HTR-8/SVneo (cell line): ENCODE measurements around the gene TBC1D7.
"Not testable (repeated sequence)": the region's sequence is repeated elsewhere in the genome, so short reads cannot be mapped to it uniquely, and the experiment has no call there.

ENCODE experiments used
- DNase-seq: peaks from one replicate; pipeline ENCODE4 v3.0.0; 2011; ENCODE audit warnings: low spot score, mixed read lengths; ENCODE audit not compliant: insufficient read length
- FAIRE-seq: peaks from 2 replicates; lab custom pipeline; 2011; peaks lifted over from hg19 to GRCh38; lab: Jason Lieb, UNC

The TBC1D7 gene

DNA sequence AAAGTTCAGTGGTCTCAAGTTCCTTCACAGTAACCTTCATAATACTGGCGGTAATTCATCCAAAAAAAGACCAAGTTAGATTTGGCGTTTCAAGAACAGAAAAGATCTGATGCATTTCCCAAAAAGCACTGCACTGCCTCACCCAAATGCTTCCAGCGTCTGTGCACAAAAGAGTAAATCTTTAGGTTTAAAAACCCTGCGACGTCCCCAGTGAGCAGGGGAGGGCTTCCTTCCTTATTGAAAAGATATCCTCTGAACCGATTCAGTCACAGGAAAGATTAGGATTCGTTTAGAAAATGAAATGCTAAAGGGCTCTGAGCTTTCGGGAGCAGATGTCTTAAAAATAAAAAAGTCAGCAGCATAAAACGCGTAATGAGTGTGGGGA is 654 bp downstream of the TBC1D7 start:
- no peak for DNase-seq

DNA sequence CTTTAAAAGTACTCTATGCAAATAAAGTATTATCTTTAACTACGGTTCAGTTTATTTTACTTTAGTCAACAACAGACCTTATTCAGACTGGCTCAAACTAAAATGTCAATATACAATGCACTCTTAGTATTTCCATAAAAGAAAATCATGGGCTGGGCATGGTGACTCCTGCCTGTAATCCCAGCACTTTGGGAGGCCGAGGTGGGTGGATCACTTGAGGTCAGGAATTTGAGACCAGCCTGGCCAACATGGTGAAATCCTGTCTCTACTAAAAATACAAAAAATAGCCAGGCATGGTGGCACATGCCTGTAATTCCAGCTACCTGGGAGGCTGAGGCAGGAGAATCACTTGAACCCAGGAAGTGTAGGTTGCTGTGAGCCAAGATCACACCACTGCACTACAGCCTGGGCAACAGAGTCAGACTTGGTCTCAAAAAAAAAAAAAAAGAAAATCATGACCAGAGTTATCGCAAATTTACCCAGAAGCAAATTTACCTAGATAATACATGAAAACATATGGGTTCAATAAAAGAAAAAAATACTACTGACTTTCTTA is 2.2 kb downstream of the TBC1D7 start:
- not testable (repeated sequence) for FAIRE-seq, DNase-seq

More for the DNA sequence above, 654 bp downstream of the TBC1D7 start:
- no peak for FAIRE-seq

DNA sequence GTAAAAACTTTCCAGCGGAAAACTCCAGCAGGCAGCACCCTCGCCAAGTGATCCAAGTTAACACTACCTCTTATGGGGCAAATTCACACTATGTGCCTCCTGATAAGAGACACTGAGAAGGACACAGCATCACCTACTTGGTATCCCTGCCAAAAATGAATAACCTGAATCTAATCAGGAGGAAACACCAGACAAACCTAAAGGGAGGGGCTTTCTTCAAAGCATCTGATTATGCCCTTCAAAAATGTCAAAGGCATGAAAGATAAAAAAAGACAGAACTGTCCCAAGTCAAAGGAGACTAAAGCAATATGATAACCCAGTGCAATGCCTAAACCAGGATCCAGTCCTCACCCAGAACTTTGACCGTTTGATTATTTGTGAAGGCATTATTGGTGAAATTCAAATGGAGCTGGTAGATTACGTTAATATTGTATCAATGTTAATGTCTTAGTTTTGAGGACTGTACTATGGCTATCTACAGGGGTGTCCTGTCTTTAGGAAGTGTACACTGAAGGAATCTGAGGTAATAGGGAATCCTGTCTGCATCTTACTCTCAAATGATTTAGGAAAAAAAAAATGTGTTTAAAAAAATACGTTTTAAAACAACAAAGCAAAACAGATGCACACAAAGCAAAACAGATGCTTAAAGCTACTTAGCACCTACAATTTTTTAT is 8.3 kb downstream of the TBC1D7 start:
- DNase-seq (no peak), FAIRE-seq (no peak)

DNA sequence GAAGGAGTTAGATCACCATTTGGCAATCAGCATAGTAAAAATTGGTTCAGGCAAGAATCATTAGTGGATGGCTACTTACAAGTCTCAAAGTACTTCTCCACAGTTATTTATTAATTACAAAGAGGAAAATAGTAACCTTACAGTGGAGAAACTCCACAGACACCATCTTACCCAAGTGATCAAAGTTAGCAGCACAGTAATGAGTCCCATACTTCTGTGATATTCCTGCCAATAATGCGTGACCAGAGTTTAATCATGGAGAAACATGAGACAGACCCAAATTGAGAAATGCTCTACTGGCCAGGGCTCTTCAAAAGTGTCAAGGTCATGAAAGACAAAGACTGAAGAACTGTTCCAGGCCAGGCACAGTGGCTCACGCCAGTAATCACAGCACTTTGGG is 9.5 kb downstream of the TBC1D7 start:
- FAIRE-seq, result no peak
- DNase-seq, result no peak

DNA sequence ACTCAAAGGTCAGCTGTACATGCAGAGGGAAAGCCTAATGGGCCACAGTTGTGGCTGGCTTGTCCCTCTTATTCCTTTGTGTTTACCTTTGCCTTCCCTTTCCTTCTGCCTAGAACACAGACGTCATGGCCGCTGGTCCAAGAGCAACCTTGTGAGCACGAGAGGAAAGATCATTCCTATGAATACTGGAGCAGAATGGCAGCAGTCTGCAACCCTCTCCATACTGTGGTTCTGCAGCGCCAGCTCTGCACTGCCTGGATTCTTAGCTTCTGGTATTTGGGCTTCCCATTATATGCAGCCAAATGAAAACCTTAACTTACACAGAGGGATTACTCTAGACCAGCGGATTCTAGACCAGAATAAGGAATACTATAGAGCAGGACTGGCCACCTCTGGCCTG is 12.4 kb downstream of the TBC1D7 start:
- DNase-seq, result no peak
- no peak for FAIRE-seq

DNA sequence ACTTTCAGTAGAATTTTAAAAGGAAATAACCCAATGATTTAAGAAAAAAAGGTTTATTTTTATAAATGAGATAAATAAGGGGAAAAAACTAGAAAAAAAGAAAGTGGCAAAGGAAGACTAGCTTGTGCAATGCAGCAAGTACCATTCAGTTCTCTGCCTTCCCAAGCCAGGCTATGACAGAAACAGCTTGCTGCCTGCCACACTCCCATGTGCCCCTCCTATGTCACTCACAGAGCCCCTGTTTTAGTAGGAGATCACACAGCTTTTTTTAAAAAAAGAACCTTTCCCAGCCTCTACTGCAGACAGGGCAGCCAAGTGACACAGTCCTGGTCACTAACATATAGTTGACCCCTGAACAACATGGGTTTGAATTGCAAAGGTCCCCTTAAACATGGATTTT is 13.5 kb downstream of the TBC1D7 start:
- DNase-seq (no peak), FAIRE-seq (no peak)

DNA sequence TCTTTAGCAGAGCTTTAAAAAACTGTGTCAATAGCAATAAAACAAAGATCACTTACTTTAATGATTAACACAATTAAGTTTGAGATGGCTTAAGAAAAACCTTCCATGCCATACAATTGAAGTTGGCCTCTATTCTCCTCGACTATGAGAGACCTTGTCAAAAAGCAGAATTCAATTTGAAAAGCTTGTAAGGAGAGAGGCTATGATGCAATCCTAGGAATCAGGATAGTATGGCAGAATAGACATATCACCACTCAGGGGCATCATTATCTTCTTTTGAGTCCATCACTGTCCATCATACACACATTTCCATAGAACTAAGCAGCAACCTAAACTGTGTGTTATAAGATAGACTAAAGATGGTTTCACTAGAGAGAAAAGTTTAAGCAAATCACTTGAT is 17.2 kb downstream of the TBC1D7 start:
- DNase-seq, result no peak
- FAIRE-seq, result no peak

DNA sequence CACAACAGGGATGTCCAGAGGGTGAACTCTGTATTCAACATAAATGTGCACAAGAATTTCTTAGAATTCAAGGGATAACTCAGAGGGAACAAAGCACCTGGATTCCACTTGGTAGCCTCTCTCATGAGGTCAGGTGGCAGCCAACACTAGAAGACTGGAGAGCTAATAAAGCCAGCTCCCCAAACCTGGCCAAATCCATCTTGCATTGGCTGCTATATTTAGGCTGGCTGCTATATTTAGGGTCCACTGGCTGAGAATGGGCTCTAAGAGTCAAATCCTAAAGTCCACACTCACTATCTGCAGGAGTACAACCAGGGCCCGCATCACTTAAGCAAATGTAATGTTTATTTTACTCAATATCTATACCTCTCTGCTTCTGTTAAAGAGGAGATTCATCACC is 20.0 kb downstream of the TBC1D7 start:
- FAIRE-seq, result no peak
- no peak for DNase-seq

DNA sequence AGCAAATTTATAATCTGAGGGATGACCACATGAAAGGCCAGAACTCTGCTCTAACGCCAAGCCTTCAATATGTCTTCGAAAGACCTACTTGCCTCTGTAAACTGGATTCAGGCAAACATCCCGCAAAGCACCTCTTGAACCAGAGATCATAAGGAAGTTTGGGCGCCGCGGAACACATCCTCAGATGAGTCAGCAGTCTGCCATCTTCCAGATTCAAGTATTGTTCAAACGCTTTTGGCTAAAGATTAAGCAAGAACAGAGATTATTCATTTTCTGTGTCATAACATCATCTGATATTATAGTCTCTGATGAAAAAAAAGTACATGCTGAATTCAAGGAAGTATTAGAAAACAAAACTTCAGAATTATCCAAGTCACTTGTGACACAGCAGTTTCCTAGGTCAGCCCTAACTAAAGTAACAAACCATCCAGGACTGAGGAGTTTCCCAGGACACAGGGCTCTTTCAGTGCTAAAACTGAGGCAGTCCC is 20.8 kb downstream of the TBC1D7 start:
- FAIRE-seq, result no peak

DNA sequence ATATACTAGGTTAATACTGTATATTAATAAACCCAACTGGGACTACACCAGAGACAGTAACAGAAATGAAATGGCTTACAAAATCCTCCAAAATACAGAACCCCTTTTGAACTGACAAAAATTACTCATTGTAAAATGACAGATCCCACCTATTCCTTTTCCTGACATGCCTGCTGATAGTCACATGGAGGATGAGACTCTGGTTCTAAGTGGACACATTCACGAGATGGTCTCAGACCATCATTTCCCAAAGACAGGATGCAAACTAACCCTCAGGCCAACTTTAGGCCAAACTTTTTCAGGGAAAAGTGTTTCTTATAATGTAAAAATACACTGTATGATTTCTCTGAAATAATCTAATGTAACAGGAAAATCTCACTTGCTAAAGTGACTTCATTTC is 22.5 kb downstream of the TBC1D7 start:
- no peak for DNase-seq
- no peak for FAIRE-seq

More for the DNA sequence above, 20.8 kb downstream of the TBC1D7 start:
- no peak for DNase-seq

DNA sequence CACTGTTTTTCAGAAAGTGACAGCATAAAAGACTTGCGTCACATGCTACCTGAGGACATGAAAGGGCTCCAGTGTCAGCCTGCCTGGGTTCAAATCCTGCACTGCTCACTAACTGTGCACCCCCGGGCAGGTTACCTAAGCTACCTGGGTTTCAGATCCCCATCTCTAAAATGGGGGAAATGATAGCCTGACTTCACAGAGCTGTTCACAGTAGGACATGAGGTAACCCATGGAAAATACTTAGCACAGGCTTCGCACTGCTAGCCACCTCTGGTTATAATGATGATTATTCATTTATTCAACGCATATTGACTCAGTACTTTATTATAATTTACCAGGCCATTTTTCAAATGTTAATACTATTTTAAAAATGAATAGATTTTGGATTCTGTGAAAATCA is 23.0 kb downstream of the TBC1D7 start:
- DNase-seq (no peak), FAIRE-seq (no peak)

DNA sequence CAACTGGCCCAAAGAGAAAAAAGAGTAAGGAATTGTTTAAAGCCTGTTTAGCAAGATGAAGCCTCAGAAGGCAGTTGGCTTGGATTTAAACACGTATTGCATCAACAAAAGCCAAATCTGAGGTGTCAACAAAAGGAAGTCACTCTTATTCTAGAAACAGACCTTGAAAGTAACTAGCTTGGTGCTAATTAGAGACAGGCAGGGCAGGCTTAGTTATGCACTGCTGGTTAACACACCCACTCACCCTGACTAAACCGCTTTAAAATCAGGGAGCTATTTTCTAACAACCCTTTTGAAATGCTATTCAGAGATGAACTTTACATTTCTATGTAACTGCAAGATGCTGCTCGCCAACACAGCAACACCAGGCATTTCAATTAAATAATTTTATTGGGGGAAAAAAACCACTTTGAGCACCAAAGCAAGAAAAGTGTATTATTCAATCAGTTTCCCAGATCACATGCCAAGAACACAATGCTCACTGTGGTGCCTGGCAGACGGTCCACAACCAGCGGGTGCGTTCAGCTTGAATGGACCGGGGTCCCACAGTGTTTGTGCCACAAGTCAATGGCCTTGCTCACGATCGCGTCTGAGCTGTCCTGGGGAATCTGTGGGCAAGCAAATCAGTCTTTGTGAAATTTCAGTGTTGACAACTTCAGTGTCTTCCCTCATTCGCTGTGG is 23.6 kb downstream of the TBC1D7 start:
- DNase-seq (no peak), FAIRE-seq (no peak)

DNA sequence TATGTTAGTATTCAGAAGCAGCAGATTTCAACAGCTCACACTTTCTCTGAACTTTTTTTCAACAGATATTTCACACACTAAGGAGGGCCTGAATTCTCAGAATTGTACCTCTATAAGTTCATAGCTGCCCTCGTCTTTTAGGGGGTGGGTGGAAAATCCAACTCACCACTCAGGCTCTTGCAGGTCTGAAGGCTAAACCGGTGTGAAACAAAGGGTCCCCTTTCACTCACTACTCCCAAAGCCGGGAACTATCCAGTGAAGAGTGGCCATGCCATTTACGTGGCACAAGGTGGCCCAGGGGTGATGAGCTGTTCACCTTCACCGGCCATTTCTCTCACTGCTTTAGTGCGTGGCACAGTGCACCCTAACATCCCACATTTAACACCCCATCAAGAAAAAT is 24.2 kb downstream of the TBC1D7 start:
- DNase-seq (no peak), FAIRE-seq (no peak)

DNA sequence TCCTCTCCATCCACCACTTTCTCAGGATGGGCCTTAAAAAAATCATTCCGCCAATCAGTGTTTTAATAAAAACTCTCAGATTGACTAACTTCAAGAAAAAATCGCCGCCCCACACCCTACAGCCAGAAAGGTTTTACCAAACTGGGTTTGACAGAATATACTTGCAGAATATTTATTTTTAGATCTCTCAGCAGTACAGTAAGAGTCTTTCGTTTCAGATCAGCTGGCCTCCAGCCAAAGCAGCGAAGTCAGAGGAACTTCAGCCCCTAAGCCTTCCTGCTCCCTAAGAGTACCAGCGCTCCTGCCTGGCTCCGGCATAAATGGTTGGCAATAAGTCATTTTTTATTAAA is 24.7 kb downstream of the TBC1D7 start:
- no peak for FAIRE-seq
- DNase-seq, result no peak

DNA sequence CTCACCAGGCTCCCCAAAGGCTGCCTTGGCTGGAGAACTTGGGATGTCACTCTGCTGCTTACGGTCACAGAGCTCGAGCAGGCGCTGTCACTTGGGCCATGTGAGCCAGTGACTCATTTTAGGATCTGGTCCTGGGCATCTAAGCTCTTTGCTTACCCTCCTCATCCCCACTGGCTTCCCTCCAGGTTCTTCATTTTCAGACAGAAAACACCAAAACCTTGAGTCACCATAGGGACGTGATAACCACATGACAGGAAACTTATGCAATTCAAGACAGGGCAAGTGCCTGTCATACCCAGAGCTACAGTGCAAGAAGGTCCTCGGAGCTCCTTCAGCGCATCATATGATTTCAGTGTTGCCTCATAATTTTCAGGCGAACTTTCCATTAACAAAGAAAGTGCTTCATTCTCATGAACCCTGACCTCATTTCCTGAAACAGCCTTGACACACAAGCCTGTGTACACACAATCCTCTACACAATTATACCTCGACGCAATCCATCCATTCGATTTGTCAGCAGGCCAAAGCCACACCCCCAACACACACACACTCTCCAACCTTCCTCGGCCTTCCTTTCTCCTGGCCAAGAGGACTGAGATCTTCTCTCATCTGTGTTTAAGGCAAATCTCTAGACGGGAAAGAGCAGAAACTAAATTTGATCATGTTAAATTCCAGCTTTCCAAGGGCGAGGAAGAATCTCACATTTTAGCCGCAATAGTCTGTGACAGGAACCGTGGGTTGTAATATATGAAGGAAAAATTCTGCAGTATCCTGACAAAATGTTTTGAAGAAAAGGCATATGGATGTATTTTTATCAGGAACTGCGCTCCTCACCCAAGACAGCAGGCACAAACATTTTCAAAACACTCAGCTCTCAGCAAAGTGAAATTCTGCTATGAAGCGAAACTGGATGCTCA is 25.3 kb downstream of the TBC1D7 start:
- DNase-seq (peak; percentile 82), FAIRE-seq (no peak)

DNA sequence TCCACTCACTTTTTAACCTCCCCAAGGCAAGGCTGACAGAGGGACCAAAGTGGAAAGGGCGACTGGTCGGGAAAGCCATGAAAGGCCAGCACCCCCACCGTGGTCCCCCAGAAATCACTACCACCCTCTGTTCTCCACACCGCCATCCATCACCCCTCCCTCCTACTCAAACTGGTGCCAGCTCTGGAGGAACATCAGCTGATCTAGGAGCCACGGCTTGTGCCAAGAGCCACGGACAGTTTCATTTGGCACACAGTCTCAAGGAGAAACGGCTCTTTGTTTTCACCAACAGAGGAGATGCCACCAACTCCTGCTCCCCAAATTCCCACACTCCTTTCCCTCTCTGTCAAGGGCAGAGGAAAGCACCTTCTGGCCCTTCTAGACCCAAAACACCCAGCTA is 26.0 kb downstream of the TBC1D7 start:
- FAIRE-seq, result no peak
- no peak for DNase-seq

DNA sequence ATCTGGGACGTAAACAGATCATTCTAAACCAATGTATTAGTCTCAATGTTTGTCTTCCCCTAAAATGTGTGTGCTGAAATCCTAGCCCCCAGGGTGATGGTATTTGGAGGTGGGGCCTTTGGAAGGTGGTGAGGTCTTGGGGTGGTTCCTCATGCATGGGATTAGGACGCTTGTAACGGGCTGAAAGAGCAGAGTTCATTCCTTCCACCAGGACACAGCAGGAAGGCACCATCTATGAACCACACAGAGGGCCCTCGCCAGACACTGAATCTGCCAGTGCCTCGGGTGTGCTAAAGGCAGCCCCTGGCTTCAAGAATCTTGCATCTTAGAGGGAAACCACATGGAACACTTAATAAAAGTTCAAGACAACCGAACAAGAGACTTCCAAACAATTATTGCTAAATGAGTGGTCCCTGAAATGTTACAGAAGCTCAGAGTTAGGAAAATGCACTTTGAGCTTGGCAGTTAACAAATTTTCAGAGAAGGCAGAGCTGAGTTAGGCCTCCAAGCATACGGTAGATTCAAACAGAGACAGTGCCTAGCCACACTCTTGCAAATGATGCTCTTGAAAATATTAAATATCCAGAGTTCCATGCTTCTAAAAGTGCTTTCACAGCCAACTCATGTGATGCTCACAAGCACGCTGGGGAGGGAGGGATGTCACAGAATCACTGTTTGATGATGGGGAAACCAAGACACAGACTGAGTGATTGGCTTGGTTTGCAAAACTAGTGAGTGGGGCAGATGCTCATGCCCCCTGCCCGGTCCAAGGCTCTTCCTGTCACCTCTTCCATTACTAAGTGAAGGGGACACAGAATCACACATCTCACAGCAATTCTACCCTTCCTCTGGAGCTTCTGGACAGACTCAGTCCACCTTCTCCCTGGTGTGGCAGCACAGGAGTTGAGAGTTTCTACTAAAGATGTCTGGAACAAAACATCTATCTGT is 27.4 kb downstream of the TBC1D7 start:
- no peak for FAIRE-seq
- no peak for DNase-seq

DNA sequence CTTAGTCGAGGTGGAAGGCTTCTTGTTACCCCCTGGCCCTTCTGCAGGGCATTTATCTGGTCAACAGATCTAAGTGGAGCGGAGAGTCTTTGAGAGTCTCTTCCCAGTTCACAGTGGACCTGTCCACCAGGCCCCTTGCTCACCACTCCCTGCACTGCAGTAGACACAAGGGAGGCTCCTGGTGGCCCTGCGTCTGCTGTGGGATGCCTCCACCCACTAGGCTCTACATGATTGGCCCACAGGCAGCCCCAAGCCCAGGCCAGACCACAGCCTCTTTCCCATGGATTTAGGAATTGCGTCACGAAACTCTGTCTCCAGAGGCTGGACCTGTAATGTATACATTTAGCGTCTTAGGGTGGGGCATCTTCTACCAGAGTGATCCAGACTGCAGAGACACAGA is 28.4 kb downstream of the TBC1D7 start:
- no peak for DNase-seq
- FAIRE-seq, result no peak

DNA sequence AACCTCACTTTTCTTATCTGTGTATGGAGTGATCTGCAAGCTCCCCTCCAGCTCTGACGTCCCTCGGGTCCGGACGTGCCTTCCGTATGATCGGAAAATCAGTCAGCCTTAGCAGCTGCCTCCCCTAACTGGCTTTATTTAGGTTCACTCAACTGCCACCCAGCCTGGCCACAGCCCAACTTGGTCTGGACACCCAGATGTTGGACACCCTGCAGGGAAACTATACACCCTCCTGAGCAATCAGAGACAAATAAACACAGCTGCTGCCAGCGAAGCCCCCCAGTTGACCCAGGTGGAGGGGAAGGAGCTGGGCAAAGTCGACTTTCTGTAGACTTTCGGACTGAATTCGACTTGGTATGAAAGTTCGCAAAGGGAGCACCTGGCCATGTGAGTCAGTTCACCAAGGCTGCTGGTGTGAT is 28.9 kb downstream of the TBC1D7 start:
- FAIRE-seq, result no peak
- no peak for DNase-seq

DNA sequence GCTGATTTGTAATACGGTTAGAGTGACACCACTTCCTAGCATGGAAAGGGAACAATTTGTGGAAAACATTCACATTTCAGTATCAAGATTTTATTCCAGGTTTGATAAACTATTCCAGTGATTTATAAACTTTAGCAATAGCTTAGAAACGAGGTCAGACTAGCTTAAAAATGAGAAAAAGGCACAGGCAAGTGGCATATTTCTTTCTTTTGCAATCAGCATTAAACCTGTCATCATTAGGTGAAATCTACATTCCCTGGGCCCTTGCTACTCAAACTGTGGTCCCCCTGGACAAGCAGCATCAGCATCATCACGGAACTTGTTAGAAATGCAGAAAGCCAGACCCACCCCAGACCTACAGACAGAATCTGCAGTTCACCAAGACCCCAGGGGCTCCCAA is 29.9 kb downstream of the TBC1D7 start:
- DNase-seq (no peak), FAIRE-seq (no peak)
